Measurements from ENCODE around the gene COPB1. TPM values are rescaled to one million over a fixed set of nuclear protein-coding genes. Genes with fewer than 3 reads are reported as not detected.

COPB1 gene
- total and polyA plus RNA-seq, 4 donors = 32.1 to 140 (median 74.5) TPM

DNA sequence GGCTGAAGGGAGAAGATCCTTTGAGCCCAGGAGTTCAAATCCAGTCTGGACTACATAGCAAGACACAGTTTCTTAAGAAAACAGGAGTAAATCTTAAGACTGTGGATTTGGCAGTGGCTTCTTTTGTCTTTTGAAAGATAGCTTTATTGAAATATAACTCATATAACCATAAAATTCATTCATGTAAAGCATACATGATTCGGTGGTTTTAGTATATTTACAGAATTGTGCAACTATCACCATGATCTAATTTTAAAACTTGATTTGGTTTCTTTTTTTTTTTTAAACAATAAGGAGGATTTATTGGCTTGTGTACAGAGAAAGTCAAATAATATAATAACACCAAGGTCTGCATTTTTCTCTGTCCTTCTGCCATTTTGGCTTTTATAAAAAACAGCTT lies 43.6 kb upstream of the COPB1 start (continued):
- TF ChIP-seq ZBTB33 (IDR thresholded peaks at IDR 0.05) (no peak), SP1 (IDR thresholded peaks at IDR 0.05) (no peak), GABPA (IDR thresholded peaks at IDR 0.05 in 1 of 2, conservative IDR thresholded peaks at IDR 0.05 in 1 of 2) (no peak), EGR1 (IDR thresholded peaks at IDR 0.05; ENCODE audit: low read depth in 2 of 2) (no peak), RAD21 (IDR thresholded peaks at IDR 0.05) (no peak), HNF4A (conservative IDR thresholded peaks at IDR 0.05) (no peak), FOXA2 (IDR thresholded peaks at IDR 0.05) (no peak), YY1 (IDR thresholded peaks at IDR 0.05) (no peak), TAF1 (conservative IDR thresholded peaks at IDR 0.05) (no peak), RXRA (IDR thresholded peaks at IDR 0.05) (no peak)
- TF ChIP-seq, protein P1, sequence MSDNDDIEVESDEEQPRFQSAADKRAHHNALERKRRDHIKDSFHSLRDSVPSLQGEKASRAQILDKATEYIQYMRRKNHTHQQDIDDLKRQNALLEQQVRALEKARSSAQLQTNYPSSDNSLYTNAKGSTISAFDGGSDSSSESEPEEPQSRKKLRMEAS (IDR thresholded peaks at IDR 0.05) = no peak

- no peak overlapping the region for H3K4me3 ChIP-seq (ENCODE audit: low read depth in 1 of 3, low read length in 3 of 3)
- DNase-seq (ENCODE audit: low spot score) = no peak
- no peaks in the 10 kb centered on the region for H3K27me3 ChIP-seq (ENCODE audit: control insufficient read depth in 4 of 4, insufficient read depth in 4 of 4, low read length in 3 of 4)
- no peak overlapping the region for H3K9ac ChIP-seq (ENCODE audit: low read depth in 1 of 2, low read length in 2 of 2)
- H3K27ac ChIP-seq (ENCODE audit: low read depth in 1 of 2, low read length in 2 of 2) = peak overlapping the region in 1 of 2 donors; percentile 55
- H3K4me1 ChIP-seq (ENCODE audit: control insufficient read depth in 4 of 4, insufficient read depth in 4 of 4, low read length in 3 of 4) = peaks cover 7 to 46% (median 27%) of the 10 kb centered on the region in 4 donors
- H3K9me3 ChIP-seq (ENCODE audit: control insufficient read depth in 4 of 4, low read length in 3 of 4) = no peaks in the 10 kb centered on the region
- H3K36me3 ChIP-seq (ENCODE audit: control insufficient read depth in 4 of 4, insufficient read depth in 3 of 4, low read depth in 1 of 4, low read length in 3 of 4) = no peaks in the 10 kb centered on the region
- TF ChIP-seq YY1 (IDR thresholded peaks at IDR 0.05) (peak; percentile 9), GABPA (IDR thresholded peaks at IDR 0.05 in 1 of 2, conservative IDR thresholded peaks at IDR 0.05 in 1 of 2) (no peak)
Measured at GRCh38 chr11:14542324-14542723, 42.7 kb upstream of the COPB1 start.

GRCh38 chr11:14541192-14541947 lies 41.8 kb upstream of the COPB1 start:
- H3K9ac ChIP-seq (ENCODE audit: low read depth in 1 of 2, low read length in 2 of 2) = peak overlapping the region; percentile 42 to 83
- H3K9me3 ChIP-seq (ENCODE audit: control insufficient read depth in 4 of 4, low read length in 3 of 4) = no peaks in the 10 kb centered on the region
- peaks cover 7 to 45% (median 27%) of the 10 kb centered on the region in 4 donors for H3K4me1 ChIP-seq (ENCODE audit: control insufficient read depth in 4 of 4, insufficient read depth in 4 of 4, low read length in 3 of 4)
- DNase-seq (ENCODE audit: low spot score) = peak; percentile 44
- 40% methylated on average over 6 of the region's 6 CpGs for WGBS
- H3K27me3 ChIP-seq (ENCODE audit: control insufficient read depth in 4 of 4, insufficient read depth in 4 of 4, low read length in 3 of 4) = no peaks in the 10 kb centered on the region
- TF ChIP-seq REST (IDR thresholded peaks at IDR 0.05) = peak; percentile 88
- peak; percentile 75 to 79 for TF ChIP-seq JUND (IDR thresholded peaks at IDR 0.05)
- peak in 1 of 2 donors; percentile 44 for TF ChIP-seq GABPA (IDR thresholded peaks at IDR 0.05 in 1 of 2, conservative IDR thresholded peaks at IDR 0.05 in 1 of 2)
- peak; percentile 71 to 78 for TF ChIP-seq RAD21 (IDR thresholded peaks at IDR 0.05)
- TF ChIP-seq EGR1 (IDR thresholded peaks at IDR 0.05; ENCODE audit: low read depth in 2 of 2) = peak in 1 of 2 donors; percentile 51
- TF ChIP-seq RXRA (IDR thresholded peaks at IDR 0.05) = peak; percentile 99
- peak; percentile 27 for TF ChIP-seq FOXA1 (IDR thresholded peaks at IDR 0.05)
- TF ChIP-seq ATF3 (IDR thresholded peaks at IDR 0.05) = peak; percentile 68
- TF ChIP-seq HNF4G (IDR thresholded peaks at IDR 0.05) = peak; percentile 68
- TF ChIP-seq, protein P1 (IDR thresholded peaks at IDR 0.05) = peak; percentile 78
- peak; percentile 90 to 93 for TF ChIP-seq HNF4A (conservative IDR thresholded peaks at IDR 0.05)
- no peak for TF ChIP-seq CTCF (IDR thresholded peaks at IDR 0.05; ENCODE audit: low read depth, low read length, missing input control)
- TF ChIP-seq YY1 (IDR thresholded peaks at IDR 0.05) = peak; percentile 77
- TF ChIP-seq NR2F2 (IDR thresholded peaks at IDR 0.05) = peak; percentile 86
- peak; percentile 80 for TF ChIP-seq TAF1 (conservative IDR thresholded peaks at IDR 0.05)
- peak; percentile 98 for TF ChIP-seq SP1 (IDR thresholded peaks at IDR 0.05)
- TF ChIP-seq ZBTB33 (IDR thresholded peaks at IDR 0.05) = peak; percentile 89
- peak; percentile 72 for TF ChIP-seq FOXA2 (IDR thresholded peaks at IDR 0.05)
- H3K27ac ChIP-seq (ENCODE audit: low read depth in 1 of 2, low read length in 2 of 2) = peak overlapping the region; percentile 85 to 88
- H3K4me3 ChIP-seq (ENCODE audit: low read depth in 1 of 3, low read length in 3 of 3) = no peak overlapping the region
- no peaks in the 10 kb centered on the region for H3K36me3 ChIP-seq (ENCODE audit: control insufficient read depth in 4 of 4, insufficient read depth in 3 of 4, low read depth in 1 of 4, low read length in 3 of 4)
